Stimulated activated CD4-positive, alpha-beta T cell treated with anti-CD3 and anti-CD28 coated beads, Interleukin-1b, Interleukin-23, amount 100 ng/mL, for 24 hours (primary cell): Measurements from ENCODE around the gene MRPS27.
A peak's percentile ranks its signal among the peaks of the same experiment; 100 is the strongest.

Experiments
- DNase-seq, 4 experiments: peaks; one replicate each; pipeline ENCODE4 v3.0.0-alpha.2; 2020; ENCODE audit warnings: low read depth in 4 of 4, low spot score in 1 of 4

Gene MRPS27

GRCh38 chr5:72319976-72320752 is at the start of gene MRPS27, which contains the start of gene PTCD2:
MRPS27 (minus strand) TSS chr5:72320240; CDS start chr5:72320221, 19 bp downstream.
PTCD2 (plus strand) TSS chr5:72320373; CDS start chr5:72320383, 10 bp downstream.
- peak; percentile 81 to 92 (median 84) for DNase-seq

GRCh38 chr5:72369711-72370110 is 49.7 kb upstream of the MRPS27 start:
- DNase-seq, result no peak

GRCh38 chr5:72369301-72369700 is 49.3 kb upstream of the MRPS27 start:
- DNase-seq, result no peak

GRCh38 chr5:72368271-72368670 is 48.2 kb upstream of the MRPS27 start:
- no peak for DNase-seq

- peak in 3 of 4 experiments; percentile 1 to 13 (median 7) for DNase-seq
Measured at GRCh38 chr5:72366324-72366976, 46.4 kb upstream of the MRPS27 start.

- no peak for DNase-seq
Measured at GRCh38 chr5:72364951-72365350, 44.9 kb upstream of the MRPS27 start.

- no peak for DNase-seq
Measured at GRCh38 chr5:72364171-72364570, 44.1 kb upstream of the MRPS27 start.

GRCh38 chr5:72363166-72363802 is 43.2 kb upstream of the MRPS27 start:
- DNase-seq, result no peak

- no peak for DNase-seq
Measured at GRCh38 chr5:72359886-72360285, 39.8 kb upstream of the MRPS27 start.

GRCh38 chr5:72358925-72359324 is 38.9 kb upstream of the MRPS27 start:
- DNase-seq, result no peak

GRCh38 chr5:72356361-72356760 is 36.3 kb upstream of the MRPS27 start:
- no peak for DNase-seq

GRCh38 chr5:72355706-72356299 is 35.8 kb upstream of the MRPS27 start:
- DNase-seq, result no peak

GRCh38 chr5:72353046-72353445 is 33.0 kb upstream of the MRPS27 start:
- no peak for DNase-seq

- no peak for DNase-seq
Measured at GRCh38 chr5:72352616-72353015, 32.6 kb upstream of the MRPS27 start.

GRCh38 chr5:72351376-72351775 is 31.3 kb upstream of the MRPS27 start:
- DNase-seq, result no peak

- no peak for DNase-seq
Measured at GRCh38 chr5:72347801-72348308, 27.8 kb upstream of the MRPS27 start.

- no peak for DNase-seq
Measured at GRCh38 chr5:72346398-72346797, 26.4 kb upstream of the MRPS27 start.

- no peak for DNase-seq
Measured at GRCh38 chr5:72338689-72339209, 18.7 kb upstream of the MRPS27 start.

GRCh38 chr5:72337159-72337558 is 17.1 kb upstream of the MRPS27 start:
- no peak for DNase-seq

- DNase-seq, result no peak
Measured at GRCh38 chr5:72330712-72331111, 10.7 kb upstream of the MRPS27 start.

- DNase-seq, result no peak
Measured at GRCh38 chr5:72328172-72328571, 8.1 kb upstream of the MRPS27 start.
